ENCODE measurements around the gene TRIM67. TPM values are rescaled to one million over a fixed set of nuclear protein-coding genes. Genes with fewer than 3 reads are reported as not detected.

The TRIM67 gene
- total and polyA plus RNA-seq, 9 of the 15 experiments (the other 6 are each of a cell fraction or from before 2014, with no cell fraction given), result 0.04 to 0.60 (median 0.31) TPM

- TF ChIP-seq SREBF1 (IDR thresholded peaks at IDR 0.05; ENCODE audit: borderline replicate concordance, low read depth, low read length) (no peak), ZEB2 (IDR thresholded peaks at IDR 0.05) (no peak; the same call in 1 of the 2 replicates), KAT8 (IDR thresholded peaks at IDR 0.05; ENCODE audit: low read depth) (no peak), CBX8 (IDR thresholded peaks at IDR 0.05; ENCODE audit: borderline replicate concordance, extremely low read depth, low read depth, low read length, poor library complexity, severe bottlenecking) (no peak), PHTF2 (CRISPR knock-in tag; IDR thresholded peaks at IDR 0.05) (no peak), PRPF4 (IDR thresholded peaks at IDR 0.05; ENCODE audit: insufficient read depth, low read depth, low read length, poor library complexity, severe bottlenecking) (no peak), EHMT2 (IDR thresholded peaks at IDR 0.05) (no peak), ZNF77 (CRISPR knock-in tag; IDR thresholded peaks at IDR 0.05) (no peak), MEF2D (tag; conservative IDR thresholded peaks at IDR 0.05; ENCODE audit: low read depth) (no peak), ZNF584 (CRISPR knock-in tag; IDR thresholded peaks at IDR 0.05; ENCODE audit: low read depth) (0 out of 2 replicates have a peak, but pooled peaks have one; percentile 28), ILK (tag; IDR thresholded peaks at IDR 0.05; ENCODE audit: borderline replicate concordance, low read depth) (no peak), TEAD4 (IDR thresholded peaks at IDR 0.05; ENCODE audit: low read length) (peak; percentile 76; the same call in 1 of the 2 replicates), TEAD4 (CRISPR knock-in tag; IDR thresholded peaks at IDR 0.05; ENCODE audit: borderline replicate concordance) (no peak), REST (IDR thresholded peaks at IDR 0.05; ENCODE audit: borderline replicate concordance) (peak; percentile 4; the same call in 1 of the 2 replicates), REST (CRISPR knock-in tag; IDR thresholded peaks at IDR 0.05; ENCODE audit: low read depth) (no peak), PRDM10 (IDR thresholded peaks at IDR 0.05; ENCODE audit: partially characterized antibody) (no peak), ZNF586 (CRISPR knock-in tag; conservative IDR thresholded peaks at IDR 0.05) (no peak)
Measured at GRCh38 chr1:231194843-231195516, 33.1 kb downstream of the TRIM67 start (continued).

All from K562 (cell line).